ENCODE data around the gene SLC13A5. TPM values are rescaled to one million over a fixed set of nuclear protein-coding genes. Genes with fewer than 3 reads are reported as not detected.

Gene SLC13A5
- total RNA-seq, 1 donor from 2014 or later = 2.2 TPM

DNA sequence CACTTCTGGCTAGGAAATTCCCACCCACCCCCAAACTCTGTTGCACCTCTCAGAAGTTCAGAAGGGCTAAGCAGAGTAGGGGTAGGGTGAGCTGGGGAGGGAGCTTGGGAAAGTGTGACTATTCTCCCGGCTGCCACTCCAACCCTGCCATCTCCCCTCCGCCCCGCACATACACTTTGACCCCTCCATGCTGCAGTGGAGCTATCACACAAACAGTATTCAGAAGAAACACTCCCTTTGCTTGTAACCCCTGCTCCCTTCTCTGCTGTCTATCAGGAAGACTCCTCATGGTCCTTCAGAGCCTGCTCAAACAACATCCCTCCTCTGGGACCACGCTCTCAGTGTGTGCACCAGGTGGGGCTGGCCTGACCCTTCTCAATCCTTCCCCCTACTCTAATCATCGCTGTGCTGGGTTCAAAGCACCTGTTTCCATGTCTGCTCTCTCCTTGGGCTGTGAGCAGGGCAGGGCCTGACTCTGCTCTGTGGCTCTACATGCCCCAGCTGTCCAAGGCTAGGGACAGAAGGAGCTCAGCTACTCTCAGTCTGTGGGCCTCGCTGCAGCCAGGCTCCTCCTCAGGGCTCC, 8.6 kb downstream of the SLC13A5 start:
- Mint-ChIP-seq H3K4me1 (ENCODE audit: unreplicated experiment) (peaks cover 9% of the 10 kb centered on the region), H3K27me3 (peaks cover 42% of the 10 kb centered on the region), H3K4me3 (no peak overlapping the region), H3K9me3 (no peaks in the 10 kb centered on the region), H3K27ac (no peak overlapping the region), H3K36me3 (no peaks in the 10 kb centered on the region)
- TF ChIP-seq, protein P1, sequence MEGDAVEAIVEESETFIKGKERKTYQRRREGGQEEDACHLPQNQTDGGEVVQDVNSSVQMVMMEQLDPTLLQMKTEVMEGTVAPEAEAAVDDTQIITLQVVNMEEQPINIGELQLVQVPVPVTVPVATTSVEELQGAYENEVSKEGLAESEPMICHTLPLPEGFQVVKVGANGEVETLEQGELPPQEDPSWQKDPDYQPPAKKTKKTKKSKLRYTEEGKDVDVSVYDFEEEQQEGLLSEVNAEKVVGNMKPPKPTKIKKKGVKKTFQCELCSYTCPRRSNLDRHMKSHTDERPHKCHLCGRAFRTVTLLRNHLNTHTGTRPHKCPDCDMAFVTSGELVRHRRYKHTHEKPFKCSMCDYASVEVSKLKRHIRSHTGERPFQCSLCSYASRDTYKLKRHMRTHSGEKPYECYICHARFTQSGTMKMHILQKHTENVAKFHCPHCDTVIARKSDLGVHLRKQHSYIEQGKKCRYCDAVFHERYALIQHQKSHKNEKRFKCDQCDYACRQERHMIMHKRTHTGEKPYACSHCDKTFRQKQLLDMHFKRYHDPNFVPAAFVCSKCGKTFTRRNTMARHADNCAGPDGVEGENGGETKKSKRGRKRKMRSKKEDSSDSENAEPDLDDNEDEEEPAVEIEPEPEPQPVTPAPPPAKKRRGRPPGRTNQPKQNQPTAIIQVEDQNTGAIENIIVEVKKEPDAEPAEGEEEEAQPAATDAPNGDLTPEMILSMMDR (conservative IDR thresholded peaks at IDR 0.05) = no peak
- no peak for DNase-seq (ENCODE audit: extremely low spot score, unreplicated experiment)

- H3K4me3 Mint-ChIP-seq = no peak overlapping the region
Measured at GRCh38 chr17:6703751-6704150, 9.4 kb downstream of the SLC13A5 start.

DNA sequence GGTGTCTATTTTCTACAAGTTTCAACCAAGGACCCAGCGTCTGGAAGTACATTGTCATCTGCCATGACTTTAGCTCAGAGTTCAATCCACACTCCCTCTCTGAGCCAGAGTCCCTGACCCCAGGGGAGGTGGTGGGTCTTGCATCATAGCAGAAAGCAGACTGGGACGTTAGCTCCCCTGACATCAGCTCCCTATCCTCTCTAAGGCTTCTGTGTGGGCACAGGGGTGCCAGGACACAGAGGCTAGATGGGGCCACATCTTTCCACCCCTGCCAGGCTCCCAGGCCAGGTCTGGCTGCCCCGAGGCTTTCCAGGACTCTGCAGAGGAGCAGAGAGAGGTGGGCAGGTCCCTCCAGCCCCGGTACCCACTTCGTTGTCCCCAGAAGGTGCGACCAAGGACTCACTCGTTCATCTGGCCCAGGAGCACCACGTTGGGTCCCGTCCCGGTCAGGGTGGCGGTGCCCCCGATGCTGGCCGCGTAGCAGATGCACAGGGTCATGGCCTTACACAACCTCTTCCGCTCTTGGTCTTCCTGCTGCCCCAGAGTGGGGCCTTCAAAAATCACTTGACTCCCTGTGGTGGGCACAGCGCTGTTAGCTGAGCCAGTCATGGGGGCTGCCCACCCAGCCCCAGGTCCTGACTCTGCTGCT, 10.5 kb downstream of the SLC13A5 start:
- H3K4me3 Mint-ChIP-seq = no peak overlapping the region
- DNase-seq (ENCODE audit: extremely low spot score, unreplicated experiment) = no peak
- no peak overlapping the region for H3K27ac Mint-ChIP-seq
- H3K36me3 Mint-ChIP-seq = no peaks in the 10 kb centered on the region
- peaks cover 28% of the 10 kb centered on the region for H3K27me3 Mint-ChIP-seq
- TF ChIP-seq, protein P1 (conservative IDR thresholded peaks at IDR 0.05) = no peak
- no peaks in the 10 kb centered on the region for H3K9me3 Mint-ChIP-seq
- H3K4me1 Mint-ChIP-seq (ENCODE audit: unreplicated experiment) = peaks cover 9% of the 10 kb centered on the region

More at GRCh38 chr17:6703751-6704150, 9.4 kb downstream of the SLC13A5 start:
- DNase-seq (ENCODE audit: extremely low spot score, unreplicated experiment) = no peak
- TF ChIP-seq, protein P1 (conservative IDR thresholded peaks at IDR 0.05) = no peak
- H3K27ac Mint-ChIP-seq = no peak overlapping the region
- no peaks in the 10 kb centered on the region for H3K9me3 Mint-ChIP-seq
- H3K36me3 Mint-ChIP-seq = no peaks in the 10 kb centered on the region
- H3K27me3 Mint-ChIP-seq = peaks cover 36% of the 10 kb centered on the region
- peaks cover 9% of the 10 kb centered on the region for H3K4me1 Mint-ChIP-seq (ENCODE audit: unreplicated experiment)

DNA sequence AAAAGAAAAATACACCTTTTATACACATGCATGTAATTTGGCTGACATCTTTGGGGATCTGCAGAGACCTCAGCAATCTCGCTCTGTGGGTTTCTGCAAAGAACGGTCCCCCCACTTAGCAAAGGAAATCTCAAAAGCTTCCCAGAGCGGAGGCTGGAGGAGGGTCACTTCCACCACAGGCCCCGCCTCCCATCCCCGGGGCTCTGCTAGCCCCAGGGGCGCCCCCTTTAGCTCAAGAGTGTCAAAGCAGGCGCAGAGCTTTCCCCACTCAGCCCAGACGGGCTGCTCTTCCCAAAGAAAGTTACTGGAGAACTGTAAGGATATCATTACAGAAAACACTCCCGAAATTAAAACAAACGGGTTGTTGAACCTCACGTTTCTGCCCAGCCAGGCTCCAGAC, 11.4 kb downstream of the SLC13A5 start:
- Mint-ChIP-seq H3K36me3 (no peaks in the 10 kb centered on the region), H3K4me3 (no peak overlapping the region), H3K27me3 (peaks cover 19% of the 10 kb centered on the region), H3K27ac (no peak overlapping the region), H3K4me1 (ENCODE audit: unreplicated experiment) (peaks cover 9% of the 10 kb centered on the region), H3K9me3 (no peaks in the 10 kb centered on the region)
- TF ChIP-seq, protein P1 (conservative IDR thresholded peaks at IDR 0.05) = peak; percentile 68
- DNase-seq (ENCODE audit: extremely low spot score, unreplicated experiment) = no peak

GRCh38 chr17:6700948-6701307, 12.2 kb downstream of the SLC13A5 start:
- Mint-ChIP-seq H3K4me1 (ENCODE audit: unreplicated experiment) (peaks cover 9% of the 10 kb centered on the region), H3K36me3 (no peaks in the 10 kb centered on the region), H3K27ac (no peak overlapping the region), H3K4me3 (no peak overlapping the region), H3K9me3 (no peaks in the 10 kb centered on the region), H3K27me3 (peaks cover 13% of the 10 kb centered on the region)
- TF ChIP-seq, protein P1 (conservative IDR thresholded peaks at IDR 0.05) = no peak
- no peak for DNase-seq (ENCODE audit: extremely low spot score, unreplicated experiment)
